Gastroesophageal sphincter (tissue), 4 donors: ENCODE measurements around the gene LCORL. TPM values are rescaled to one million over a fixed set of nuclear protein-coding genes. Genes with fewer than 3 reads are reported as not detected.

Source experiments
- ATAC-seq: fragments of 150-250 bp; one replicate; pipeline ENCODE4 v1.9.1; 2016; ENCODE audit warnings: mild to moderate bottlenecking, moderate library complexity
- H3K27ac ChIP-seq, 4 donors: fragments of 200-600 bp; sonication (generic) in 3 of 4; 1 replicate in 3 of 4; 2 replicates in 1 of 4; pipeline ENCODE4 v1.5.1; 2016 to 2019
- H3K27me3 ChIP-seq: fragments of 200-600 bp; sonication (generic); one replicate; pipeline ENCODE4 v1.5.1; 2019
- H3K36me3 ChIP-seq, 2 donors: fragments of 200-600 bp; sonication (generic); one replicate each; pipeline ENCODE4 v1.5.1; 2019; ENCODE audit warnings: control low read depth in 1 of 2
- H3K4me1 ChIP-seq, 3 donors: fragments of 200-600 bp; sonication (generic); 1 replicate in 2 of 3; 2 replicates in 1 of 3; pipeline ENCODE4 v1.5.1; 2016 to 2019; ENCODE audit warnings: control low read depth in 2 of 3
- H3K4me3 ChIP-seq, 2 donors: fragments of 200-600 bp; sonication (generic); one replicate each; pipeline ENCODE4 v1.5.1; 2019; ENCODE audit warnings: mild to moderate bottlenecking in 1 of 2, moderate library complexity in 1 of 2
- H3K9me3 ChIP-seq, 3 donors: fragments of 200-600 bp; sonication (generic); one replicate each; pipeline ENCODE4 v1.5.1; 2017 to 2019; ENCODE audit warnings: control low read depth in 2 of 3
- CTCF ChIP-seq, 4 experiments: fragments of 200-600 bp in 2 of 4; fragments of 450-650 bp in 2 of 4; sonication (generic) in 1 of 4; IDR thresholded peaks; one replicate each; pipeline ENCODE4 v1.5.1; 2017 to 2019; ENCODE audit warnings: antibody characterized with exemption in 4 of 4, mild to moderate bottlenecking in 2 of 4, moderate library complexity in 2 of 4
- EP300 ChIP-seq: sonication (generic); formaldehyde crosslinking; IDR thresholded peaks from one replicate; pipeline ENCODE4 v1.6.1; 2017; ENCODE audit warnings: antibody characterized with exemption, mild to moderate bottlenecking
- POLR2A ChIP-seq, 2 donors: fragments of 450-650 bp; IDR thresholded peaks; one replicate each; pipeline ENCODE4 v1.6.1; 2017; ENCODE audit warnings: antibody characterized with exemption in 2 of 2, mild to moderate bottlenecking in 2 of 2, moderate library complexity in 1 of 2
- POLR2AphosphoS5 ChIP-seq: sonication (generic); formaldehyde crosslinking; IDR thresholded peaks from one replicate; pipeline ENCODE4 v1.6.1; 2017; ENCODE audit warnings: antibody characterized with exemption
- WGBS, 2 donors: methylation state at CpG; one replicate each; pipeline ENCODE4 v1.1.5; 2018; ENCODE audit warnings: low coverage in 1 of 2; 5-methylcytosine and 5-hydroxymethylcytosine counted together
- total RNA-seq, 4 donors: library from RNA; depleted of rRNA; stranded (reverse); fragments of >200 nt; gene quantifications; one replicate each; pipeline ENCODE4 v1.1.0, GENCODE V29; 2016

LCORL gene
- total RNA-seq, 4 donors from 2014 or later, result 8.5 to 14.7 (median 10.3) TPM

DNA sequence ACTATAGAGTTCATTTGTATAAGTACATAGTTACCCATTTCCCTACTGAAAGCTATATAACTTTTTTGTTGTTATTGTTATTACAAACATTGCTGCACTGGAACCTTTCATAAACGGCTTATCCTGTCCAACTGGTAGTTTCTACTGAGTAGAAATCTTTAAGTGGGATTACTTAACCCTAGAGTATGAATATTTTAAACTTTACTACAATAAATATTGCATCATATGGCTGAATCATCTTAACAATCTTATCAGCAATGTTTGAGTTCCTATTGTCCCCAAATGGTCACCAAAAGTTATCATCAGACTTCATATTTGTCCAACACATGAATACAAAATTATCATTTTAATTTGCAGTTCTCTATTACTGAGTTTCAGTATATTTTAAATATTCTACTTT is 40.5 kb downstream of the LCORL start:
- Histone ChIP-seq H3K4me3 (no peak overlapping the region), H3K36me3 (no peaks in the 10 kb centered on the region), H3K4me1 (no peaks in the 10 kb centered on the region), H3K9me3 (no peaks in the 10 kb centered on the region), H3K27me3 (no peaks in the 10 kb centered on the region), H3K27ac (no peak overlapping the region)
- TF ChIP-seq POLR2AphosphoS5 (no peak), POLR2A (IDR thresholded peaks at IDR 0.05) (no peak), EP300 (no peak), CTCF (IDR thresholded peaks at IDR 0.05) (no peak)
- no peak for ATAC-seq
- 80 to 100% methylated on average over 1 of the region's 1 CpG for WGBS, 2 donors

GRCh38 chr4:17968721-17969120 is 52.8 kb downstream of the LCORL start:
- no peak for ATAC-seq
- no peaks in the 10 kb centered on the region for H3K4me1 ChIP-seq
- H3K27ac ChIP-seq, result no peak overlapping the region
- no peak overlapping the region for H3K4me3 ChIP-seq
- no peaks in the 10 kb centered on the region for H3K27me3 ChIP-seq
- no peak for TF ChIP-seq CTCF (IDR thresholded peaks at IDR 0.05)
- TF ChIP-seq POLR2AphosphoS5, result no peak
- TF ChIP-seq POLR2A (IDR thresholded peaks at IDR 0.05), result no peak
- no peak for TF ChIP-seq EP300
- H3K9me3 ChIP-seq, result no peaks in the 10 kb centered on the region
- H3K36me3 ChIP-seq, result no peaks in the 10 kb centered on the region

- Histone ChIP-seq H3K27ac (no peak overlapping the region), H3K36me3 (no peaks in the 10 kb centered on the region), H3K9me3 (no peaks in the 10 kb centered on the region), H3K4me1 (no peaks in the 10 kb centered on the region), H3K4me3 (no peak overlapping the region), H3K27me3 (no peaks in the 10 kb centered on the region)
- WGBS, 2 donors, result 92 to 100% methylated on average over 1 of the region's 1 CpG
- no peak for ATAC-seq
- TF ChIP-seq EP300 (no peak), POLR2A (IDR thresholded peaks at IDR 0.05) (no peak), POLR2AphosphoS5 (no peak), CTCF (IDR thresholded peaks at IDR 0.05) (no peak)
These were observed 54.5 kb downstream of the LCORL start for GRCh38 chr4:17967078-17967477.

DNA sequence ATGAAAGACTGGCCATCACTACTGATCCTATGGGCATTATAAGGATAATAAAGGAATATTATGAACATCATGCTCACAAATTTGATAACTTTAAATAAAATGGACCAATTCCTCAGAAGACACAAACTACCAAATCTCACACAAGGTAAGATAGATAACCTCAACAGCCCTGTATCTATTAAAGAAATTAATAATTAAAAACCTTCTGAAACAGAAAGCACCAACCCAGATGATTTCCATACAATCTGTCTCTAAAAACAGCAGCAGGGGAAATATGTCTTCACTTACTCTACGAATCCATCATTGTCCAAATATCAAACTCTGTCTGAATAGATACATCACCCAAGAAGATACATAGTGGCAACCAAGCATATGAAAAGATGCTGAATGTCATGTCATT is 55.2 kb downstream of the LCORL start:
- no peaks in the 10 kb centered on the region for H3K4me1 ChIP-seq
- no peaks in the 10 kb centered on the region for H3K27me3 ChIP-seq
- ATAC-seq, result no peak
- no peaks in the 10 kb centered on the region for H3K9me3 ChIP-seq
- H3K27ac ChIP-seq, result no peak overlapping the region
- no peak overlapping the region for H3K4me3 ChIP-seq
- TF ChIP-seq EP300 (no peak), POLR2AphosphoS5 (no peak), CTCF (IDR thresholded peaks at IDR 0.05) (no peak)
- peaks cover 0 to 5% of the 10 kb centered on the region in 2 donors for H3K36me3 ChIP-seq
- 90 to 100% methylated on average over 1 of the region's 1 CpG for WGBS, 2 donors

- 67 to 87% methylated on average over 7 of the region's 7 CpGs for WGBS, 2 donors
- Histone ChIP-seq H3K27ac (no peak overlapping the region), H3K4me1 (no peaks in the 10 kb centered on the region), H3K27me3 (no peaks in the 10 kb centered on the region), H3K4me3 (no peak overlapping the region), H3K9me3 (no peaks in the 10 kb centered on the region), H3K36me3 (peaks cover 0 to 9% of the 10 kb centered on the region in 2 donors)
- TF ChIP-seq EP300 (no peak), POLR2AphosphoS5 (no peak), CTCF (IDR thresholded peaks at IDR 0.05) (no peak), POLR2A (IDR thresholded peaks at IDR 0.05) (no peak)
- ATAC-seq, result no peak
These were observed 57.0 kb downstream of the LCORL start for GRCh38 chr4:17964576-17964975.
